ENCODE data around the gene TMEM62. TPM values are rescaled to one million over a fixed set of nuclear protein-coding genes. Genes with fewer than 3 reads are reported as not detected.

Gene TMEM62
- total RNA-seq, 1 donor from 2014 or later, result 9.0 TPM

- Histone ChIP-seq H3K27ac (no peak overlapping the region), H3K36me3 (peaks cover 28 to 33% of the 10 kb centered on the region in 2 donors), H3K4me3 (no peak overlapping the region), H3K27me3 (no peaks in the 10 kb centered on the region), H3K9me3 (no peaks in the 10 kb centered on the region), H3K4me1 (no peaks in the 10 kb centered on the region)
- intact Hi-C loops (cut with DNase I), result no loop called here
- DNase-seq (ENCODE audit: low spot score in 2 of 2), result no peak
- TF ChIP-seq CTCF (IDR thresholded peaks at IDR 0.05), result no peak
Observed at GRCh38 chr15:43198992-43199391, 65.6 kb downstream of the TMEM62 start.

GRCh38 chr15:43199945-43200488, 66.6 kb downstream of the TMEM62 start:
- Histone ChIP-seq H3K36me3 (peaks cover 21 to 25% of the 10 kb centered on the region in 2 donors), H3K27me3 (no peaks in the 10 kb centered on the region), H3K4me3 (no peak overlapping the region), H3K4me1 (no peaks in the 10 kb centered on the region), H3K9me3 (no peaks in the 10 kb centered on the region), H3K27ac (no peak overlapping the region)
- intact Hi-C loops (cut with DNase I), result no loop called here
- no peak for TF ChIP-seq CTCF (IDR thresholded peaks at IDR 0.05)
- DNase-seq (ENCODE audit: low spot score in 2 of 2), result no peak

- H3K4me1 ChIP-seq, result no peaks in the 10 kb centered on the region
- no peak for DNase-seq (ENCODE audit: low spot score in 2 of 2)
- TF ChIP-seq CTCF (IDR thresholded peaks at IDR 0.05), result peak in 2 of 3 experiments; percentile 33 to 52
- no peaks in the 10 kb centered on the region for H3K9me3 ChIP-seq
- no peak overlapping the region for H3K27ac ChIP-seq
- no peaks in the 10 kb centered on the region for H3K27me3 ChIP-seq
- H3K4me3 ChIP-seq, result no peak overlapping the region
- intact Hi-C loops (cut with DNase I), result no loop called here
- no peaks in the 10 kb centered on the region for H3K36me3 ChIP-seq
Observed at GRCh38 chr15:43204016-43204901, 70.9 kb downstream of the TMEM62 start.

GRCh38 chr15:43206054-43206453, 72.7 kb downstream of the TMEM62 start:
- DNase-seq (ENCODE audit: low spot score in 2 of 2), result no peak
- no peak overlapping the region for H3K27ac ChIP-seq
- H3K36me3 ChIP-seq, result no peaks in the 10 kb centered on the region
- intact Hi-C loops (cut with DNase I), result no loop called here
- no peak for TF ChIP-seq CTCF (IDR thresholded peaks at IDR 0.05)
- no peak overlapping the region for H3K4me3 ChIP-seq
- no peaks in the 10 kb centered on the region for H3K4me1 ChIP-seq
- H3K9me3 ChIP-seq, result no peaks in the 10 kb centered on the region
- no peaks in the 10 kb centered on the region for H3K27me3 ChIP-seq

- Histone ChIP-seq H3K4me1 (no peaks in the 10 kb centered on the region), H3K27ac (no peak overlapping the region), H3K36me3 (no peaks in the 10 kb centered on the region), H3K4me3 (no peak overlapping the region), H3K27me3 (no peaks in the 10 kb centered on the region), H3K9me3 (no peaks in the 10 kb centered on the region)
- no peak for DNase-seq (ENCODE audit: low spot score in 2 of 2)
- TF ChIP-seq CTCF (IDR thresholded peaks at IDR 0.05), result no peak
- intact Hi-C loops (cut with DNase I), result no loop called here
Observed at GRCh38 chr15:43207024-43207423, 73.6 kb downstream of the TMEM62 start.
